ENCODE results near the gene RNF213.
"Not testable (repeated sequence)": the region's sequence is repeated elsewhere in the genome, so short reads cannot be mapped to it uniquely, and the experiment has no call there.

The RNF213 gene

DNA sequence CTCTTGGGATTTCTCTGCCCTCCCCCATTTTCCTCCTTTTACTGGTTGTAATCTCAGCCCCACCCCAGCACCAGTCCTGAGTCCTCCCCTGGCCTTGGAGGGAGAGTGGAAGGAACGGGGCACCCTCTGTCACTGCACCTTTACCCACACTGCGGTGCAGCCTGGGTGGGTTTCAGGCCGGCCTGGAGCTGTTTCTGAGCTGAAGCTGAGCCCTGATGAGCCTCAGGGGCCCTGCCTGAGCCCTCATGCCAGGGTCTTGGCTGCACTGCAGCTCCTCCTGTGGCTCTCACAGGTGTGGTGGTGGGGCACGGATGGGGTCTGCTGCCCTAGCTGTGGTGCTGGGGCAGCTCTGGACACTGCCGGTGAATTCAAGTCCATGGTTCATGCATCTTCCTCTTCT lies 34.5 kb downstream of the RNF213 start:
- Histone ChIP-seq H3K36me3 (peaks cover 100% of the 10 kb centered on the region), H3K27me3 (no peaks in the 10 kb centered on the region), H3K27ac (no peak overlapping the region), H3K4me3 (ENCODE audit: low read depth in 1 of 2, low read length in 1 of 2) (no peak overlapping the region), H3K9me3 (no peaks in the 10 kb centered on the region), H3K4me1 (ENCODE audit: control insufficient read depth in 1 of 2, insufficient read depth in 1 of 2, low read depth in 1 of 2, low read length in 1 of 2) (no peaks in the 10 kb centered on the region)
- TF ChIP-seq, protein P1, sequence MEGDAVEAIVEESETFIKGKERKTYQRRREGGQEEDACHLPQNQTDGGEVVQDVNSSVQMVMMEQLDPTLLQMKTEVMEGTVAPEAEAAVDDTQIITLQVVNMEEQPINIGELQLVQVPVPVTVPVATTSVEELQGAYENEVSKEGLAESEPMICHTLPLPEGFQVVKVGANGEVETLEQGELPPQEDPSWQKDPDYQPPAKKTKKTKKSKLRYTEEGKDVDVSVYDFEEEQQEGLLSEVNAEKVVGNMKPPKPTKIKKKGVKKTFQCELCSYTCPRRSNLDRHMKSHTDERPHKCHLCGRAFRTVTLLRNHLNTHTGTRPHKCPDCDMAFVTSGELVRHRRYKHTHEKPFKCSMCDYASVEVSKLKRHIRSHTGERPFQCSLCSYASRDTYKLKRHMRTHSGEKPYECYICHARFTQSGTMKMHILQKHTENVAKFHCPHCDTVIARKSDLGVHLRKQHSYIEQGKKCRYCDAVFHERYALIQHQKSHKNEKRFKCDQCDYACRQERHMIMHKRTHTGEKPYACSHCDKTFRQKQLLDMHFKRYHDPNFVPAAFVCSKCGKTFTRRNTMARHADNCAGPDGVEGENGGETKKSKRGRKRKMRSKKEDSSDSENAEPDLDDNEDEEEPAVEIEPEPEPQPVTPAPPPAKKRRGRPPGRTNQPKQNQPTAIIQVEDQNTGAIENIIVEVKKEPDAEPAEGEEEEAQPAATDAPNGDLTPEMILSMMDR (IDR thresholded peaks at IDR 0.05), result no peak

DNA sequence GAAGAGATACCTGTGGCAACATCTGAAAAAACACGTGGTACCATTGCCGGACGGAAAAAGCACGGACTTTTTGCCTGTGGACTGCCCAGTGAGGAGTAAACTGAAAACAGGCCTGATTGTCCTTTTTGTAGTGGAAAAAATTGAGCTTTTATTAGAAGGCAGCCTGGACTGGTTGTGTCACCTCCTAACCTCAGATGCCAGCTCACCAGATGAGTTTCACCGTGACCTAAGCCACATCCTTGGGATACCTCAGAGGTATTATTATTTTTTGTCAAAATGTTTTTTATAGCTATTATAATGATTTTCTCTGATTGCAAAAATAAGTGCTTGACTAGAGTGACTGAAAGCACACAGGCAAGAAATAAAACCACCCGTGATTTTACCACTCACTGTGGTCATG lies 34.9 kb downstream of the RNF213 start:
- Histone ChIP-seq H3K36me3 (peaks cover 100% of the 10 kb centered on the region), H3K9me3 (no peaks in the 10 kb centered on the region), H3K27me3 (no peaks in the 10 kb centered on the region), H3K4me1 (ENCODE audit: control insufficient read depth in 1 of 2, insufficient read depth in 1 of 2, low read depth in 1 of 2, low read length in 1 of 2) (no peaks in the 10 kb centered on the region), H3K4me3 (ENCODE audit: low read depth in 1 of 2, low read length in 1 of 2) (no peak overlapping the region), H3K27ac (no peak overlapping the region)
- TF ChIP-seq, protein P1 (IDR thresholded peaks at IDR 0.05), result no peak

DNA sequence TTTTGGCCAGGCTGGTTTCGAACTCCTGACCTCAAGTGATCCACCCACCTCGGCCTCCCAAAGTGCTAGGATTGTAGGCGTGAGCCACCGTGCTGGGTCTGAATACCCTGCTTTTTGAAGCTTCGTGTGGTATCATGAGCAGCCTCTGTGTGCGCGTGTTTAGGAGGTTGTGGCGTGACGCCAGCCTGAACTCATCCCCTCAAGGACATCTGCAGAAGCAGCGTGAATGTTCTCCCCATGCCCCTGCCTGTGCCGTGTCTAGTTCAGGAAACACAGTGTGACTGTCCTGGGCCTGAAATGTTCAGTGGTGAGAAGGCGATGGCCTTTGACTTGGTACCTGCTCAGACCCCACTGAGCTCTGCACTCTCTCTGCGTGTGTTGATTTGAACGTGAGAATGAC lies 35.6 kb downstream of the RNF213 start:
- peaks cover 99% of the 10 kb centered on the region for H3K36me3 ChIP-seq
- no peaks in the 10 kb centered on the region for H3K4me1 ChIP-seq (ENCODE audit: control insufficient read depth in 1 of 2, insufficient read depth in 1 of 2, low read depth in 1 of 2, low read length in 1 of 2)
- TF ChIP-seq, protein P1 (IDR thresholded peaks at IDR 0.05), result no peak
- no peaks in the 10 kb centered on the region for H3K9me3 ChIP-seq
- H3K27ac ChIP-seq, result no peak overlapping the region
- no peaks in the 10 kb centered on the region for H3K27me3 ChIP-seq
- H3K4me3 ChIP-seq (ENCODE audit: low read depth in 1 of 2, low read length in 1 of 2), result no peak overlapping the region

DNA sequence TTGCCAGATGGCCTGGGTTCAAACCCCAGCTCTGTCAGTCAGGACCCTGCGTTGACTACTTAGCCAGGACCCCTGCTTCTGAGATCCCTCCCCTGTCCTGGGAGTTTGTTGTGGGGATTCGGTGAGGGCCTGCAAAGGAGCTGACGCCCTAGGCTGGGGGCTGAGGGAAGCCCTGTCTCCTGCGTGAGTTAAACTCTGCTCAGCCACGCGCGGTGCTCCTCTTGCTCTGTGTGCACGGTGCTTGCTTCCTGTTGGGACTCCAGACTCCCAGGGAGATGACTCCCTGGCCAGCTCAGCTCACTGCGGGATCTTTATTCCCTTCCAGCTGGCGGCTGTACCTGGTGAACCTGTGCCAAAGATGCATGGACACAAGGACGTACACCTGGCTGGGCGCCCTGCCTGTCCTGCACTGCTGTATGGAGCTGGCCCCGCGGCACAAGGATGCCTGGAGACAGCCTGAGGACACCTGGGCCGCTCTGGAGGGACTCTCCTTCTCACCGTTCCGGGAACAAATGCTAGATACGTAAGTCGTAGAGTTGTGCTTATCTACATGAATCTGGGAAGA lies 37.4 kb downstream of the RNF213 start:
- no peaks in the 10 kb centered on the region for H3K9me3 ChIP-seq
- peaks cover 99% of the 10 kb centered on the region for H3K36me3 ChIP-seq
- no peak overlapping the region for H3K4me3 ChIP-seq (ENCODE audit: low read depth in 1 of 2, low read length in 1 of 2)
- TF ChIP-seq, protein P1 (IDR thresholded peaks at IDR 0.05), result no peak
- H3K27me3 ChIP-seq, result no peaks in the 10 kb centered on the region
- no peak overlapping the region for H3K27ac ChIP-seq
- H3K4me1 ChIP-seq (ENCODE audit: control insufficient read depth in 1 of 2, insufficient read depth in 1 of 2, low read depth in 1 of 2, low read length in 1 of 2), result no peaks in the 10 kb centered on the region

DNA sequence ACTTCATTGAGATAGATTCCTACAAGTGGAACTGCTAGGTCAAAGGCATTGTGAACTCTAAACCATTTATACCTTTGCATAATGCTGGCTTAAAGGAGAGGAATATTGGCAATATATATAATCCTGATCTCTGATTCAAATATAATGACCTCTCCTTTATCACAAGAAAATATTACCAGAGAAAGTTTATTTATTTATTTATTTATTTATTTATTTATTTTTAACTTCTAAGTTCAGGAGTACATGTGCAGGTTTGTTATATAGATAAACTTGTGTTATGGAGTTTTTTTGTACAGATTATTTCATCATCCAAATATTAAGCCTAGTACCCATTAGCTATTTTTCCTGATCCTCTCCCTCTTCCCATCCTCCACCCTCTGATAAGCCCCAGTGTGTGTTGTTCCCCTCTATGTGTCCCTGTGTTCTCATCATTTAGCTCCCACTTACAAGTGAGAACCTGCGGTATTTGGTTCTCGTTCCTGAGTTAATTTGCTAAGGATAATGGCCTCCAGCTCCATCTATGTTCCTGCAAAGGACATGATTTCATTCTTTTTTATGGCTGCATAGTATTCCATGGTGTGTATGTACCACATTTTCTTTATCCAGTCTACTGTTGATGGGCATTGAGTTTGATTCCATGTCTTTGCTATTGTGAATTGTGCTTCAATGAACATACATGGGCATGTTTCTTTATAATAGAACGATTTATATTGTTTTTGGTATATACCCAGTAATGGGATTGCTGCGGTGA lies 38.9 kb downstream of the RNF213 start:
- H3K4me3 ChIP-seq (ENCODE audit: low read depth in 1 of 2, low read length in 1 of 2); H3K27me3 ChIP-seq; H3K27ac ChIP-seq; H3K4me1 ChIP-seq (ENCODE audit: control insufficient read depth in 1 of 2, insufficient read depth in 1 of 2, low read depth in 1 of 2, low read length in 1 of 2); H3K9me3 ChIP-seq: not testable (repeated sequence)
- peaks cover 98% of the 10 kb centered on the region for H3K36me3 ChIP-seq

DNA sequence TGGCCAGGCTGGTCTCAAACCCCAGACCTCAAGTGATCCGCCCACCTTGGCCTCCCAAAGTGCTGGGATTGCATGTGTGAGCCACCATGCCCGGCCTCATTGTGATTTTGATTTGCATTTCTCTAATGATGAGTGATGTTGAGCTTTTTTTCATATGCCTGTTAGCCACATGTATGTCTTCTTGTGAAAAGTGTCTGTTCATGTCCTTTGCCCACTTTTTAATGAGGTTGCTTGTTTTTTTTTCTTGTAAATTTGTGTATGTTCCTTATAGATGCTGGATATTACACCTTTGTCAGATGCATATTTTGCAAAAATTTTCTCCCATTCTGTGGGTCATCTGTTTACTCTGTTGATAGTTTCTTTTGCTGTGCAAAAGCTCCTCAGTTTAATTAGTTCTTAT lies 40.1 kb downstream of the RNF213 start:
- not testable (repeated sequence) for H3K9me3 ChIP-seq; H3K27ac ChIP-seq; H3K27me3 ChIP-seq; H3K4me1 ChIP-seq (ENCODE audit: control insufficient read depth in 1 of 2, insufficient read depth in 1 of 2, low read depth in 1 of 2, low read length in 1 of 2); H3K4me3 ChIP-seq (ENCODE audit: low read depth in 1 of 2, low read length in 1 of 2)
- peaks cover 98% of the 10 kb centered on the region for H3K36me3 ChIP-seq
